Germinal center (tissue), 1 donor: ENCODE measurements around the gene CDH1.
"Not testable (repeated sequence)": the region's sequence is repeated elsewhere in the genome, so short reads cannot be mapped to it uniquely, and the experiment has no call there.

Experiments used
- DNase-seq: peaks from one replicate; pipeline ENCODE4 v3.0.0; 2012; ENCODE audit warnings: mixed read lengths, low spot score

CDH1 gene

GRCh38 chr16:68762996-68763756, 26.1 kb downstream of the CDH1 start:
- no peak for DNase-seq

- no peak for DNase-seq
Measured at GRCh38 chr16:68764862-68765261, 27.8 kb downstream of the CDH1 start.

GRCh38 chr16:68767581-68767980, 30.5 kb downstream of the CDH1 start:
- no peak for DNase-seq

- no peak for DNase-seq
Measured at GRCh38 chr16:68768175-68768574, 31.1 kb downstream of the CDH1 start.

GRCh38 chr16:68768771-68769170, 31.7 kb downstream of the CDH1 start:
- no peak for DNase-seq

GRCh38 chr16:68770671-68771070, 33.6 kb downstream of the CDH1 start:
- no peak for DNase-seq

GRCh38 chr16:68772030-68772681, 35.1 kb downstream of the CDH1 start:
- DNase-seq, result no peak

- DNase-seq, result no peak
Measured at GRCh38 chr16:68772871-68773270, 35.8 kb downstream of the CDH1 start.

GRCh38 chr16:68774982-68775634, 38.0 kb downstream of the CDH1 start:
- no peak for DNase-seq

GRCh38 chr16:68776821-68777485, 39.9 kb downstream of the CDH1 start:
- no peak for DNase-seq

- no peak for DNase-seq
Measured at GRCh38 chr16:68778551-68779231, 41.6 kb downstream of the CDH1 start.

- DNase-seq, result no peak
Measured at GRCh38 chr16:68779891-68780290, 42.8 kb downstream of the CDH1 start.

GRCh38 chr16:68781784-68782183, 44.7 kb downstream of the CDH1 start:
- no peak for DNase-seq

GRCh38 chr16:68782198-68783174, 45.4 kb downstream of the CDH1 start:
- peak; percentile 7 for DNase-seq

GRCh38 chr16:68784226-68784625, 47.1 kb downstream of the CDH1 start:
- DNase-seq, result no peak

GRCh38 chr16:68784721-68785120, 47.6 kb downstream of the CDH1 start:
- no peak for DNase-seq

- DNase-seq, result no peak
Measured at GRCh38 chr16:68785715-68786114, 48.6 kb downstream of the CDH1 start.

GRCh38 chr16:68786685-68787418, 49.8 kb downstream of the CDH1 start:
- DNase-seq, result no peak

GRCh38 chr16:68787419-68787807, 50.3 kb downstream of the CDH1 start:
- not testable (repeated sequence) for DNase-seq

- no peak for DNase-seq
Measured at GRCh38 chr16:68790130-68790761, 53.2 kb downstream of the CDH1 start.
